ENCODE data around the gene OXLD1.

The OXLD1 gene

GRCh38 chr17:81648707-81649085 is 17.7 kb downstream of the OXLD1 start:
- in situ Hi-C loops (cut with MboI; ENCODE audit: low pct_unique_long_range_greater_than_20kb, low sequenced_read_pairs, unreplicated experiment) = no loop called here
- TF ChIP-seq, protein P1, sequence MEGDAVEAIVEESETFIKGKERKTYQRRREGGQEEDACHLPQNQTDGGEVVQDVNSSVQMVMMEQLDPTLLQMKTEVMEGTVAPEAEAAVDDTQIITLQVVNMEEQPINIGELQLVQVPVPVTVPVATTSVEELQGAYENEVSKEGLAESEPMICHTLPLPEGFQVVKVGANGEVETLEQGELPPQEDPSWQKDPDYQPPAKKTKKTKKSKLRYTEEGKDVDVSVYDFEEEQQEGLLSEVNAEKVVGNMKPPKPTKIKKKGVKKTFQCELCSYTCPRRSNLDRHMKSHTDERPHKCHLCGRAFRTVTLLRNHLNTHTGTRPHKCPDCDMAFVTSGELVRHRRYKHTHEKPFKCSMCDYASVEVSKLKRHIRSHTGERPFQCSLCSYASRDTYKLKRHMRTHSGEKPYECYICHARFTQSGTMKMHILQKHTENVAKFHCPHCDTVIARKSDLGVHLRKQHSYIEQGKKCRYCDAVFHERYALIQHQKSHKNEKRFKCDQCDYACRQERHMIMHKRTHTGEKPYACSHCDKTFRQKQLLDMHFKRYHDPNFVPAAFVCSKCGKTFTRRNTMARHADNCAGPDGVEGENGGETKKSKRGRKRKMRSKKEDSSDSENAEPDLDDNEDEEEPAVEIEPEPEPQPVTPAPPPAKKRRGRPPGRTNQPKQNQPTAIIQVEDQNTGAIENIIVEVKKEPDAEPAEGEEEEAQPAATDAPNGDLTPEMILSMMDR (IDR thresholded peaks at IDR 0.05; ENCODE audit: extremely low read depth, insufficient read depth, missing control alignments) = no peak
- DNase-seq (ENCODE audit: low spot score) = no peak

DNA sequence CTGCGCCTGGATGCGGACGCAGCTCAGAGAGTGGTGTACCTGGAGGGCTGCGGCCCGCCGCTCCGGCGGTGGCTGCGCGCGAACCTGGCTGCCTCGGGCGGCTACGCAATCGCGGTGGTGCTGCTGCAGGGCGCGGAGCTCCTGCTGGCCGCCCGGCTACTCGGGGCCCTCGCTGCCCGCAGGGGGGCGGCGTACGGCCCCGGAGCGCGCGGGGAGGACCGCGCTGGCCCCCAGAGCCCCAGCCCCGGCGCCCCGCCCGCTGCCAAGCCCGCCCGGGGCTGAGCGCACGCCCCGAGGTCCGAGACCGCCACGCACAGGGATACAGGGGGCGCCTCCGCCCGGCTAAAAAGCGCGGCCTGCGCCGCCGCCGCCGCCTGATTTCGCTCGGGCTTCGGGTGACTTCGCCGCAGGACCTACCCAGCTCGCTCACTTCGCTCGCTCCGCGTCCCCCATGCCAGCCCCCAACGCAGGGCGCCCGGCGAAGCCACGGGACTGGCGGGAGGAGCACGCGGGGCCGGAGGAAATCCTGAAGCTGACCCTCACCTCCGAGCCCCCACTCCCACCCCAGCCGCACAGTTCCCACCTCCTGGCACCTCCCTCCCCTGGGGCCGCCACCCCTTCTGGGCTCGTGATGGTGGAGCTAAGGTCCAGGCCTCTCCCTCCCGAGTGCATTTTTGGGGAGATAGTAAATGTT is 18.2 kb downstream of the OXLD1 start:
- in situ Hi-C loops (cut with MboI; ENCODE audit: low pct_unique_long_range_greater_than_20kb, low sequenced_read_pairs, unreplicated experiment) = no loop called here
- TF ChIP-seq, protein P1 (IDR thresholded peaks at IDR 0.05; ENCODE audit: extremely low read depth, insufficient read depth, missing control alignments) = no peak
- DNase-seq (ENCODE audit: low spot score) = no peak

DNA sequence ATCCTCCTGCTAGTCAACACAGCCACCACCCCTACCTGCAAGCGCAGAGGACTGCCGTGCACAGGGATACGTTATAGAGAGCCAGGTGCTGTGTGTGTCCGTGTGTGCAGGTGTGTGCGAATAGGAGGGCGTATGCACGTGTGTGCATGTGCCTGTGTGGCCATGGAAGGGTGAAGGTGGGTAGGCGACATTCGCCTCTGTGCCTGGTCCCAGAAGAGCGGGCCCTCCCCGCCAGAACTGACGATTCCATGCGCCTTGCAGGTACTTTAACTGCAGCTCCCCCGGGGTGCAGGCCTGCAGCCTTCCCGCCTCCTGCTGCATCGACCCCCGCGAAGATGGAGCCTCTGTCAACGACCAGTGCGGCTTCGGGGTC is 18.8 kb downstream of the OXLD1 start:
- DNase-seq (ENCODE audit: low spot score) = no peak
- in situ Hi-C loops (cut with MboI; ENCODE audit: low pct_unique_long_range_greater_than_20kb, low sequenced_read_pairs, unreplicated experiment) = no loop called here
- TF ChIP-seq, protein P1 (IDR thresholded peaks at IDR 0.05; ENCODE audit: extremely low read depth, insufficient read depth, missing control alignments) = no peak

DNA sequence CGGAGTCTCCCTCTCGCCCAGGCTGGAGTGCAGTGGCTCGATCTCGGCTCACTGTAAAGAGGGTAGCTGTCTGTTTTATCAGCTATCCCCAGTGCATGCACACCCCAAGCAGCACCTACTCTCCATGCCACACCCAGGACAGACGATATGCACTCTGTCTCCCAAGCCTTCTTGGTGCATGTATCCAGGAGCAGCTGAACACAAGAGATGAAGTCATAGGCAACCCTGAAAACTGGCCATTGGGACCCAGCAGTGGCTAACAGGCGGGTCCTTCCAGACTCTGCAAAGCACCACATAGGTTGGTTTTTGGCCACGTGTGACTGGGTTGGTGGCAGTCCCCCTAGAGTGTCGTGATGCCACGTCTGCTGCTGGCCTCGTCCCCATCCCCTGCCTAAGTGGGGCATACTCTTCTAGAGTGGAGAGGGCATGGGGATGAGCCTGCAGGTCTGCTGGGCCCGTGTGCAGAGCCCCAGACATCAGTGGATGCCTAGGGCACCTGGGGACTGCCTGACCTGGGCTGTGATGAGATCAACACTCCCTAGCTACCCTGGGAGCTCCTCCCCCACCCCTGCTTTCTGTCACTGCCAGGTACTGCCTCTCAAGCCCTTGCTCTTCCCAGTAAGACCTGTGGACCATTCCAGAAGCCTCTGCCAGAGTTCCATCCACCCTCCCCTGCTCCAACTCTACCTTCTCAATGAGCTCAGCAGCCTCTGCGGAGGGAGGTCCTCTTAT is 19.4 kb downstream of the OXLD1 start:
- TF ChIP-seq, protein P1 (IDR thresholded peaks at IDR 0.05; ENCODE audit: extremely low read depth, insufficient read depth, missing control alignments) = no peak
- in situ Hi-C loops (cut with MboI; ENCODE audit: low pct_unique_long_range_greater_than_20kb, low sequenced_read_pairs, unreplicated experiment) = no loop called here

DNA sequence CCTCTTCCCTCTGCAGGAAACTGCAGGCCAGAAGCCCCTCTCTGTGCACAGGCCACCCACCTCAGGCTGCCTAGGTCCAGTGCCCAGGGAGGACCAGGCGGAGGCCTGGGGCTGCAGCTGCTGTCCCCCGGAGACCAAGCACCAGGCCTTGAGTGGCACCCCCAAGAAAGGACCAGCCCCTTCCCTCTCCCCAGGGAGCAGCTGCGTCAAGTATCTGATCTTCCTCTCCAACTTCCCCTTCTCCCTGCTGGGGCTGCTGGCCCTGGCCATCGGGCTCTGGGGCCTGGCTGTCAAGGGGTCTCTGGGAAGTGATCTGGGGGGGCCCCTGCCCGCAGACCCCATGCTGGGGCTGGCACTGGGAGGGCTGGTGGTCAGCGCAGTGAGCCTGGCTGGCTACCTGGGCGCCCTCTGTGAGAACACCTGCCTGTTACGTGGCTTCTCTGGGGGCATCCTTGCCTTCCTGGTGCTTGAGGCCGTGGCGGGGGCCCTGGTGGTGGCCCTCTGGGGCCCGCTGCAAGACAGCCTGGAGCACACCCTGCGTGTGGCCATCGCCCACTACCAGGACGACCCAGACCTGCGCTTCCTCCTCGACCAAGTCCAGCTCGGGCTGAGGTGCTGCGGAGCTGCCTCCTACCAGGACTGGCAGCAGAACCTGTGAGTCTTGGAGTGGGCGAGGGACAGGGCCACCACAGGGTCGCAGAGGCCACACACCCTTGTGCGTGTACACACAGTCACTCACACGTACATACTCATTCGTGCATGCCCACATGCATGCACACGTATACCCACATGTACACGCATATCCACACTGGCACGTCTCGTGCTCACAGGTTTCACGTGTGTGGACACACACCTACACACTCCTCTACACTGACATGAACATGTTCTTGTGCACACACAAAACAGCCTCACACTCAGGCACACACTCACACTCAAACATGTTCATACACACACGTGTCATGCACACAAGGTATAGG is 21.1 kb downstream of the OXLD1 start:
- in situ Hi-C loops (cut with MboI; ENCODE audit: low pct_unique_long_range_greater_than_20kb, low sequenced_read_pairs, unreplicated experiment) = no loop called here
- no peak for DNase-seq (ENCODE audit: low spot score)

More for the DNA sequence above, 19.4 kb downstream of the OXLD1 start:
- no peak for DNase-seq (ENCODE audit: low spot score)

GRCh38 chr17:81644496-81644895 is 21.9 kb downstream of the OXLD1 start:
- in situ Hi-C loops (cut with MboI; ENCODE audit: low pct_unique_long_range_greater_than_20kb, low sequenced_read_pairs, unreplicated experiment) = no loop called here
- TF ChIP-seq, protein P1 (IDR thresholded peaks at IDR 0.05; ENCODE audit: extremely low read depth, insufficient read depth, missing control alignments) = no peak

More for the DNA sequence above, 21.1 kb downstream of the OXLD1 start:
- TF ChIP-seq, protein P1 (IDR thresholded peaks at IDR 0.05; ENCODE audit: extremely low read depth, insufficient read depth, missing control alignments) = no peak

More at GRCh38 chr17:81644496-81644895, 21.9 kb downstream of the OXLD1 start:
- DNase-seq (ENCODE audit: low spot score) = no peak
